Sciatic nerve (tissue), 2 donors: ENCODE measurements around the gene CCDC85C. TPM values are rescaled to one million over a fixed set of nuclear protein-coding genes. Genes with fewer than 3 reads are reported as not detected.

Experiments used
- ATAC-seq: fragments of 200-7000 bp; cut with Tn5 transposase; one replicate; pipeline ENCODE4 v1.9.1; 2020; ENCODE audit warnings: mild to moderate bottlenecking, moderate library complexity
- DNase-seq: peaks from one replicate; pipeline ENCODE4 v3.0.0-alpha.2; 2020; ENCODE audit warnings: low spot score
- intact Hi-C: fragments of 100-400 bp; cut with DNase I; formaldehyde crosslinking; loops from one replicate; pipeline ENCODE4 v1.14.2; 2022
- total RNA-seq: library from RNA; stranded (reverse); fragmentation: NEBNext Ultra II Directional; extraction: Animal tissue kit (Norgen Biotek cat#: 25700); gene quantifications from one replicate; pipeline ENCODE4 v1.2.1, GENCODE V29; 2021
- donor health status: DM: no; HTN: no; CAD: no.
- donor health status: DM: no; HTN: no; CAD: no.

CCDC85C gene
- total RNA-seq, 1 donor from 2014 or later: 9.0 TPM

DNA sequence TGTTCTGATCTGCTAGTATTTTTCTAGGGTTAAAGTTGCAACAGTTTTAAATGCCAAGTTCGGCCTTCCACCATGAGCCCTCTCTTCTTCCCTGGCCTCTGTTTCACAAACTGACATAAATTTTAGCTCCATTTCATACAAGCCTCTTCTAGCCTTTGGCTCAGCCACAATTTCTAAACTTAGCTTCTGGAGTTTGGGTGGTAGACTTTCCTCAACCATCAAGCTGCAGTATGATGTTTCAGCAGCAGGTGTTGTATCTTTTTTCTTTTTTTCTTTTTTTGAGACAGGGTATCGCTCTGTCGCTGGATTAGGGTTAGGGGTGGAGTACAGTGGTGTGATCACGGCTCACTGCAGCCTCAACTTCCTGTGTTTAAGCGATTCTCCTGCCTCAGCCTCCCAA is 152.8 kb downstream of the CCDC85C start:
- intact Hi-C loops: no loop called here

DNA sequence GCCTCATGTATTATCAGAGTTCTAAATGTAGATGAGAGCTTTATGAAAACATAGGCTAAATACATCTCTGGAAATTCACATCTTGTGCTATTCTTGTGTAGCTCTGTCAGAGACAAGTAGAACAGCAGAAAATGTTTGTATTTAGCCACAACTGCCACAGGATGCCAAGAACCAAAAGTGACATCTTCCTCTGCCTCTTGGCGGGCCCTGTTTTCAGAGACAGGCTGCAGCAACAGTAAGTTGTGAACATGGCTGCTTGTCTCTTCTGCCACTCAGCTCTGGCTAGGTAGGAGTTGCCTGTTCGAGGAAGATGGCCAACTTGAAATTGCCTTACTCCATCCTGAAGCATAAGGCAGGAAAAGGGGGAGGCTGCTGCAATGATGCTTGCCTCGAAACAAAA is 153.7 kb downstream of the CCDC85C start:
- intact Hi-C loops: no loop called here
- ATAC-seq: no peak
- DNase-seq: no peak

More for the DNA sequence above, 152.8 kb downstream of the CCDC85C start:
- no peak for ATAC-seq
- DNase-seq: no peak

Other genes with a start within 250 kb of the CCDC85C start
- gene SETD3, start 123.3 kb downstream of the CCDC85C start, total RNA-seq: 86.0 TPM
- gene CCNK, start 122.8 kb downstream of the CCDC85C start, total RNA-seq: 43.2 TPM
- 4.2 TPM for gene HHIPL1, start 40.9 kb upstream of the CCDC85C start, total RNA-seq
- 2.5 TPM for gene CYP46A1, start 80.1 kb upstream of the CCDC85C start, total RNA-seq
- gene EML1, start 189.2 kb upstream of the CCDC85C start, total RNA-seq: 59.0 TPM